COLO668 (cell line): ENCODE measurements around the gene MMP24.
"Not testable (repeated sequence)": the region's sequence is repeated elsewhere in the genome, so short reads cannot be mapped to it uniquely, and the experiment has no call there.

Experiments
- DNase-seq: peaks from one replicate; lab custom pipeline; 2025; ENCODE audit not compliant: unreplicated experiment; lab: John Stamatoyannopoulos, UW

The MMP24 gene

DNA sequence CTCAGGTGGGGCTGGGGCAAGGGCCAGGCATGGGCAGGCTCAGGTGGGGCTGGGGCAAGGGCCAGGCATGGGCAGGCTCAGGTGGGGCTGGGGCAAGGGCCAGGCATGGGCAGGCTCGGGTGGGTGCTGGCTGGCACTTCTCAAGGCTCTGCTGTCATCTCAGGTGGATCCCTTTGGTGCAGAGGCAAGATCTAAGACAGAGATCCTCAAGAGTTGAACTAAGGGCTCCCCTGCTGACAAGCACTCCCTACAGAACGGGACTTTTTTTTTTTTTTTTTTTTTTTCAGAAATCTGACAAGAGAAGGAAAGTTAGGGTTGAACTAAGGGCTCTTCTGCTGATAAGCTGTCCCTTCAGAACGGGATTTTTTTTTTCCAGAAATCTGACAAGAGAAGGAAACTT lies 26.5 kb downstream of the MMP24 start:
- no peak for DNase-seq

DNA sequence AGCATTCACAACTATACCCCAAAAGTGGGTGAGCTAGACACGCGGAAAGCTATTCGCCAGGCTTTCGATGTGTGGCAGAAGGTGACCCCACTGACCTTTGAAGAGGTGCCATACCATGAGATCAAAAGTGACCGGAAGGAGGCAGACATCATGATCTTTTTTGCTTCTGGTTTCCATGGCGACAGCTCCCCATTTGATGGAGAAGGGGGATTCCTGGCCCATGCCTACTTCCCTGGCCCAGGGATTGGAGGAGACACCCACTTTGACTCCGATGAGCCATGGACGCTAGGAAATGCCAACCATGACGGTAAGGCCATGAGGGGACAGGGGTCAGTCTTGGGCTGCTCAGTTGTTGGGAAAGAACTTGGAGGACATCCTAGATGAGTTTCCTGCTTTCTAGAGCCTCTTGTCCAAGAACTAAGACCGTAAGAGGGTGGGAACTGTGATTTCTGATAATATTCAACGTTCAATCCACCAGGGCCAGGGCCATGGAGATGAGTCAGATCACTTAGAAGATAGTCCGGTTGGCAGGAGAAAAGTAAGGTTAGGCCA lies 28.0 kb downstream of the MMP24 start:
- no peak for DNase-seq

DNA sequence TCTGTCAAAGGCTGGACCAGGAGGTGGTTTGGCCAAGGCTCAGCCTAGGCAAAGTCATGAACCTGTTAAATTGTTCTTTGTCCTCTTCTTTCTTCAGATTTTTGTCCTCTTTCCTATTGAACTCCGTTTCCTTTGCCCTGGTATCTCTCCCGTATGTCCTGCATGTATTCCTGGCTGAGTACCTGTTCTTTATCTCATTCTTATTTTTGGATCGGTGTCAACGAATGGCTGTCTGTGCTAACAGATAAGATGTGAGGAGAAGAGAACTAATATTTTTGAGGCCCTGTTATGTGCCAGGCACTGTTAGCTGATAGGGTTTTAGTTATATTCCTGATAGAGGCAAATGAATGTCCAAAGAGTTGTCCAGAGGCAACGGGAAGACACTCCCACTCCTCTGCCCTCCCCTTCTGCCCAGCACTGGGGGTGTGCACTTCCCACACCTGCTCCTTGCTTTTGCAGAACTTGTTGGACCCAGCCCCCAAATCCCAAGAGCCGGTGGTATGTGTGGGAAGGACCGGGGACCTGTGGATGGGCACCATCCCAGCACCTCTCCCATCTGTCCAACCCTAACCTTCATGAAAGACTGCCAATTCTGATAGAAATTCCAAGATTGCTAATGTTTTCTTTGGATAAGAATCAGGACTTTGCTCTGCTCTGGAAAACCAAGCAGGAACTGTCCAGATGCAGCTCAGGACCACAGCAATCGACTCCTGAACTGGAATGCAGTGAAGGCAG lies 30.9 kb downstream of the MMP24 start:
- no peak for DNase-seq

DNA sequence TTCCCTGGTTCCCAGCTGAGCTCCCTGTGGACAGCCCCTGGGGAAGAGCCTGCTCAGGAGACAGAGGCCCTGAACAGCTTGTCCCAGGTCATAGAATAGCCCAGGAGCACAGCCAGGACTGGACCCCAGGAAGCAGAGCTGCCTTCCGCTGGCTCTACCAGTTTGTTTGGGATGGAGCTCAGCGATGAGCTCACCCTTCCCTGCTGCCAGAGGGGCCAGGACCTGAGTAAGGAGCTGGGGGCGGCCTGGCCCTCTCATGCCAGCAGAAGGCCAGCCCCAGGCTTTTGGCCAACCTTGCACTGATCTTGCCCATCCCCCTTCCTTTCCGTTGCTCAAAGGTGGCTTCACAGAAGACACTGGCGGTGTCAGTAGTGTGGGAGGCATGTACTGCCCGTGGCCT lies 33.9 kb downstream of the MMP24 start:
- no peak for DNase-seq

DNA sequence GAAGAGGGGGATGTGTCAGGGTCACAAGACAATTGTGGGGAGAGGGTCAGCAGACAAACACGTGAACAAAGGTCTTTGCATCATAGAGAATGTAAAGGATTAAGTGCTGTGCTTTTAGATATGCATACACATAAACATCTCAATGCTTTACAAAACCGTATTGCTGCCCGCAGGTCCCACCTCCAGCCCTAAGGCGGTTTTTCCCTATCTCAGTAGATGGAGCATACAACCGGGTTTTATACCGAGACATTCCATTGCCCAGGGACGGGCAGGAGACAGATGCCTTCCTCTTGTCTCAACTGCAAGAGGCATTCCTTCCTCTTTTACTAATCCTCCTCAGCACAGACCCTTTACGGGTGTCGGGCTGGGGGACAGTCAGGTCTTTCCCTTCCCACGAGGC lies 35.8 kb downstream of the MMP24 start:
- DNase-seq: not testable (repeated sequence)

DNA sequence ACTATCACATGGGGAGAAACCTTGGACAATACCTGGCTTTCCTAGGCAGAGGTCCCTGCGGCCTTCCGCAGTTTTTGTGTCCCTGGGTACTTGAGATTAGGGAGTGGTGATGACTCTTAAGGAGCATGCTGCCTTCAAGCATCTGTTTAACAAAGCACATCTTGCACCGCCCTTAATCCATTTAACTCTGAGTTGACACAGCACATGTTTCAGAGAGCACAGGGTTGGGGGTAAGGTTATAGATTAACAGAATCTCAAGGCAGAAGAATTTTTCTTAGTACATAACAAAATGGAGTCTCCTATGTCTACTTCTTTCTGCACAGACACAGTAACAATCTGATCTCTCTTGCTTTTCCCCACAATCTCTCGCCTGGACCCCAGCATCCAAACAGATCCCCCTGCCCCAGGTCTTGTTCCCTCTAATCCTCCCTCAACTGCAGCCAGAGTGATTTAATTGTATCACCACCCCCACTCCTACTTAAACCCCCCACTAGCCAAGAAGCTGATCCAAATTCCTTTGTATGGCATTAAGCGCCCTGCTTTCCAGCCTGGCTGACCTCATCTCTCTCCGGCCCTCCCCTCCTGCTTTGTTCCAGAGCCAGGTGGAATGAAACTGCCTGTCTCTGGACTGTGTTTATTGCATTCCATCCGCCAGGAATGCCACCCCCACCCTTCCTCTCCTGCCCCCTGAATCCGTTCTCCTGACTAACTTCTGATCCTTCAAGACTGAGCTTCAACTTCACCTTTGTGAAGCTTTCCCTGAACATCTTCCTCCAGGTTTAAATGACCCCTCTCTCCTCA lies 36.4 kb downstream of the MMP24 start:
- not testable (repeated sequence) for DNase-seq

DNA sequence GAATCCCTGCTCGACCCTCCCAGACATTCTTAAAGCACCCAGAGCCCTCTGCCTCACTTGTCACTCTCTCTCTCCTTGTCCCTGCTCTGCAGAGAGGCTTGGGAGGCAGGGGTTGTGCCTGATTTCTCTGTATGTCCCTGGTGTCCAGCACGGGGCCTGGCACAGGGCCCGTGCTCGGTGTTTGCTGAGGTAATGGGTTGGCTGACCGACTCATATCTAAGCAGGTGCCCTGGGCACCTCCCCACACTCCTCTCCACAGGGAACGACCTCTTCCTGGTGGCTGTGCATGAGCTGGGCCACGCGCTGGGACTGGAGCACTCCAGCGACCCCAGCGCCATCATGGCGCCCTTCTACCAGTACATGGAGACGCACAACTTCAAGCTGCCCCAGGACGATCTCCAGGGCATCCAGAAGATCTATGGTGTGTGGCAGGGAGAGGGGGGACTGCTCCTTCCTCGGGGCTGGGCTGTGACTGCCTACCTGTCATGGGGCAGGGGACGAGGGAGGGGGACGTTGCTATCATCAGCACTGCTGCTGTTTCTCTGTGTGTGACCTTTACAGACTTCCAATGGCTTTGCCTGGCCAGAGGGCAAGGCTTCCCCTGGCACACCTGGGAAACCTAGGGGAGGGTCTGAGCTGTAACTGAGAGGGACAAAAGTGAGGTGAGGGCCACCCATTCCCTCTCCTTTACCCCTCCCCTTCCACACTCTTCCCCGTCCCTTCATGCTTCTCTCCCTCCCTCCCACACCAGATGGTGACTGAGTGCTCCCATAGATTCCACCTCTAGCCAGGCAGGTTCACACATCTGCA lies 37.2 kb downstream of the MMP24 start:
- DNase-seq: no peak

DNA sequence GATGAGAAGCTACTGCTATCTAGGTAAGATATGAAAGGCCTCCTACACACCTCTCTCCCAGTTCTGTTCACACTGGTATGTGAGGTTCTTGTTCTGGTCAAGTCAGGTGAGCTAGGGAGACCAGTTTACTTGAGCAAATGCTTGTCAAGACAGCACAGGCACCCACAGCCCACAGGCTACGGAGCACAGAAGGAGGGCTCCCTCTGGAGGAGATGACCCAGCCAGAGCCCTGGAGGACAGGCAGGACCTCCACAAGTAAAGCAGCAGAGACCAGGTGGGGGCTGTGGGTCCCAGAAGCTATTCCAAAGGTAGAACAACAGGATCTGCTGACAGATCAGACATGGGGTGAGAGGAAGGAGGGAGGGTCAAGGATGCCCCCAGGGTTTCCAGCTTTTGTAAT lies 38.3 kb downstream of the MMP24 start:
- DNase-seq: no peak

DNA sequence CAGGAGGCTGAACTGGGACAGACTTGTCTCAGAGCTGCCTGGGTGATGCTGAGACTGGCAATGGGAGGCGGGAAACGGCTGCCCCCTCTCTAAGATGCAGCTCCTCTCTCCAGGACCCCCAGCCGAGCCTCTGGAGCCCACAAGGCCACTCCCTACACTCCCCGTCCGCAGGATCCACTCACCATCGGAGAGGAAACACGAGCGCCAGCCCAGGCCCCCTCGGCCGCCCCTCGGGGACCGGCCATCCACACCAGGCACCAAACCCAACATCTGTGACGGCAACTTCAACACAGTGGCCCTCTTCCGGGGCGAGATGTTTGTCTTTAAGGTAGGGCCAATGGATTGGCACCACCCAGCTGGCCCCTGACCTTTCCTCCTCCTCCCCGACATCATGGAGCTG lies 40.6 kb downstream of the MMP24 start:
- DNase-seq: no peak

DNA sequence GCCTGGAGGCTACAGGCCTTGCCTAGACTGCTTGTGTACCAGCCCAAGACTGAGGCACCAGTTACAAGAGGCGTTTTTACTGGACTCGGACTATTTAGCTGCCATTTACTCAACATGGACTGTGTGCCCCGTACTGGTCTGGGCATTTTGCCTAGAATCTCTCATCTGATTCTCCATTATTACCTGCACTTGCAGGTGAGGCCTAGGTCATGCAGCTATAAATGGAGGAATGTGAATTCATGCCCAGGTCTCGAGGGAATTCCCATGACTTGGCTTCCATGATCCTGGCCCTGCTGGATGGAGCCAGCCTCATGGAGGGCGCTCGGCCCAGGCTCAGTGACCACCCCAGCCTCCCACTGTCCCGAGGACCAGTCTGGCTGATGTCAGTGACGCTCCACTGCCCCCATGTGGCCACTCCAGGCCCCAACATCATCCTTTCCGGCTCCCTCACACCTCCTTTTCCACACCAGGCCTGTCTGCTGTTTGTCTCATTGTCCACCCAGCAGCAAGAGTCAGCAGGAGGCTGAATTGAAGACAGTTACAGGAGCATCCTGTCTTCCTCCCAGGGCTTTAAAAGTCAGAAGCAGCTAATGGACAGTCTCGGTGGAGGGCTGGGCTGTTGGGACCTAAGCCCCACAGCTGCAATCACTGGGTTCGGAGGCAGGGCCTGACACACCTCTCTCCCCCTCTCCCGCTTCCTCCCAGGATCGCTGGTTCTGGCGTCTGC lies 42.7 kb downstream of the MMP24 start:
- peak; percentile 56 for DNase-seq

DNA sequence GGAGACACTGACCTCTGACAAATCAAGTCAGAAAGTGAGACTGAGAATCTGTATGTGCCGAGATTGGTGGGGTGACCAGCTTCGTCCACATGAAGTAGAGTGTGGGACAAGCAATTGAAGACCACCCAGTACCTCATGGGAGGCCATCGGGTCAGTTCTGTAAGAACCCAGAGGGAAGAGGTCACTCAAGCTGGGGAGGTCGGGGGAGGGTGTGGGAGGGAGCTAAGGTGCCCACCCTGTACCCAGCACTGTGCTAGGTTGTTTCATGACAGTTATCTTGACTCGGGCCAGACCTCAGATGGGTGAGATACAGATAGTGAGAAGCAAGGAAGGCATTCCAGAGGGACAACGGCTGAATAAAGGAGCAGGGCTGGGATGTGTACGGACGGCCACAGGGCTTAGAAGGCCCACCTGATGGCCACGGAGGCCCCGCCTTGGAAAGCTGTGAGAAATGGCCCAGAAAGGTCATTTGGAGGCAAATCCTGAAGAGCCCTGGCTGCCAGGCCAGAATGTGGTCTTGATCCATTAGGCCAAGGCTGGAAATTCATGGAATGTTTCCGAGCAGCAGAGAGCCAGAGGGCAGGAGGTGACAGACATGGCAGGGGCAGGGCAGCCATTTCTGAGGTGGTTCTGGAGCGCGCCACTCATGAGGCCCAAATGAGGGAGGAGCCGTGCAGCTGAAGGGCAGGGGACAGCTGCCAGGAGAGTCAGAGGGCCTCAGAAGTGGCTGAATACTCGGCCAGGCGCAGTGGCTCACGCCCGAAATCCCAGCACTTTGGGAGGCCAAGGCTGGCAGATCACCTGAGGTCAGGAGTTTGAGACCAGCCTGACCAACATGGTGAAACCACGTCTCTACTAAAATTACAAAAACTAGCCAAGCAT lies 43.8 kb downstream of the MMP24 start:
- no peak for DNase-seq

DNA sequence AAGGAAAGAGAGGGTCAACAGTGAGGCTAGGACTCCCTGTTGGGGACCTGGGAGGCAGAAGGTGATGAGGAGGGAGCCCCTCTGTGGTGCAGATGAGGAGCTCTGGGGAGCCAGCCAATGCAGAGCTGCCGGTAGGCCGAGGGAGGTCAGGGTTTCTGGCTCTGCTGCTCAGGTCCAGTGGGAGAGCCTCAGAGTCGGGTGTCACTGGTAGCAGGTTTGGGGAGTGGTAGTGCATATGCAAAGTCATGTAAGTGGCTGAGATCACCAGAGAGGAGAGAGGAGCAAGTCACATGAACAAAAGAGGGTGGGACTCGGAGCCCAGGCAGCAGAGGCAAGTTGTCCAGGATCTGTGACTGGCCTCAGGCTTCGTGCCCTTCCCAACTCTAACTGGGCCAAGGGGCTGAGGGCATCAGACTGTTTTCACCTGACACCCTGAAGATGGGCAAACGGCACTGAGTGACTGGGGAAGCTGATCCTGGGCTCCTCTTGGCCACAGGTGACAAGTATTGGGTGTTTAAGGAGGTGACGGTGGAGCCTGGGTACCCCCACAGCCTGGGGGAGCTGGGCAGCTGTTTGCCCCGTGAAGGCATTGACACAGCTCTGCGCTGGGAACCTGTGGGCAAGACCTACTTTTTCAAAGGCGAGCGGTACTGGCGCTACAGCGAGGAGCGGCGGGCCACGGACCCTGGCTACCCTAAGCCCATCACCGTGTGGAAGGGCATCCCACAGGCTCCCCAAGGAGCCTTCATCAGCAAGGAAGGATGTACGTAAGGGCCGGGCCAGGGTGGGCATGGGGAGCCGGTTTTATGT lies 44.8 kb downstream of the MMP24 start:
- no peak for DNase-seq

DNA sequence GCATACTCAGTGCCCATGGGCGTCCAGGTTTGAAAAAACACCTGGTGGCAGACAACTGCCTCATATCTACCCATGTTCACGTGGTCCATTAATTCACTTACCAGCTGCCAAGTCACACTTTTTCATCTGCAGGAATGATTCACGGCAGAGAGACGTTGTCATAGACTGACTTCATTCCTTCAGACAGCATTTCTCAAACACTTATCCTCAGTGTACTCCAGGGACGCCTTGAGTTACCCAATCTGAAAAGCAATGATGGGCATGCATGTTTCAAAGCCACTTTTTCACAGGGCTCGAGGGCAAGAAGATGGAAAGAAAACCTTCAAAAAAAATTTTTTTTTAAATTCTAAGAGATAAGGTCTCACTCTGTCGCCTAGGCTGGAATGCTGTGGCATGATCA lies 45.4 kb downstream of the MMP24 start:
- no peak for DNase-seq

DNA sequence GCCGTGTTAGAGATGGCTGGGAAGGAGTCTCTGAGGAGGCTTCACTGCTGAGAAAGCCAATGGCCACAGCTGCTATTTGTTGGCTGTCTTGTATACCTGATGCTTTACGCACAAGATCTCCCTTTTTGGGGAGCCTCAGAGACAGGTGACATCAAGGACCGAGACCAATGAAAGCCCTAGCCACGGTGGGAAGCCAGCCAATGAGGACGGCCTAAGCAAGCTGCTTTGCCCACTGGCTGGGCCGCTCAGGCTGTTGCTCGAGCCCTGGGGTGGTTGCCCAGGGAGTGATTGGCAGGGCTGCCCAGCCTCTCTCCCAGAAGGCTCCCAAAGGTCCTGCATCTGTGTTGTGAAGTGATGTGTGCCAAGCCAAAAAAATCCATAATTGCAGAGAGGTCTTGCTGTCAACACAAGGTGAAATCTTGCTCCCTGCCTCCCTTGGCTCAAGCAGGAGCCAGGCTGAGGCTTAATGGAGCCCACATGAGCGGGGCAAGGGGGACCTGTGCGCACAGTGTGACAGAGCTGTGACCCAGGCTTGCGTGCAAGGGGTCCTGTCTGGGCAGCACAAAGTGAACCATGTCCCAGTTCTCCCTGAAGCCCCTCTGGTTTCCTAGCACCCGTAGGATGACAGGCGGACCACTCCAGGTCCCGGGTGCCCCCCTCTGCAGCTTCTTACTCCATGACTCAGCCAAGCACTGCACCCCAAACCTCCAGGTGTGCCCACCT lies 47.1 kb downstream of the MMP24 start:
- no peak for DNase-seq

DNA sequence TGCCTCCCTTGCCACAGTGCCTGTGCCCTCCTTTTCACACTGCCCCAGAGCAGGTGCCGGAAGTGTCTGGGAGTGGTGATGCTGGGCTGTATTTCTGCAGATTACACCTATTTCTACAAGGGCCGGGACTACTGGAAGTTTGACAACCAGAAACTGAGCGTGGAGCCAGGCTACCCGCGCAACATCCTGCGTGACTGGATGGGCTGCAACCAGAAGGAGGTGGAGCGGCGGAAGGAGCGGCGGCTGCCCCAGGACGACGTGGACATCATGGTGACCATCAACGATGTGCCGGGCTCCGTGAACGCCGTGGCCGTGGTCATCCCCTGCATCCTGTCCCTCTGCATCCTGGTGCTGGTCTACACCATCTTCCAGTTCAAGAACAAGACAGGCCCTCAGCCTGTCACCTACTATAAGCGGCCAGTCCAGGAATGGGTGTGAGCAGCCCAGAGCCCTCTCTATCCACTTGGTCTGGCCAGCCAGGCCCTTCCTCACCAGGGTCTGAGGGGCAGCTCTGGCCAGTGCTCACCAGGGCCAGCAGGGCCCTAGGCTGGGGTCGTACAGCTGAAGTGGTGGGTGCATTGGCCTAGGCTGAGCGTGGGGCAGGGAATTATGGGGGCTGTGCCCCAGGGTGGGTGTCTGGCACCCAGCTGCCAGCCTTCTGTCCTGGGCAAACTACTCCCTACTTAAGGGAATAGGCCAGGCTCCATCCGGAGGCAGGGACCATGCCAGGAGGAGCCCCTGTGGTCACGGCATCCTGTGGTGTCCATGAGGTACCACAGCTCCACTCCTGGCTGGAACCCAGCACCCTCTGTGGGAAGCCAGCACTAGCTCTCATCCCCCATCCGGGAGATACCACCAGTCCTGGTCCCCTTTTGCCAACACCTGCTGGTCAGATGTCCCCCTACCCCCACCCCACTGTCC lies 47.9 kb downstream of the MMP24 start:
- DNase-seq: no peak

DNA sequence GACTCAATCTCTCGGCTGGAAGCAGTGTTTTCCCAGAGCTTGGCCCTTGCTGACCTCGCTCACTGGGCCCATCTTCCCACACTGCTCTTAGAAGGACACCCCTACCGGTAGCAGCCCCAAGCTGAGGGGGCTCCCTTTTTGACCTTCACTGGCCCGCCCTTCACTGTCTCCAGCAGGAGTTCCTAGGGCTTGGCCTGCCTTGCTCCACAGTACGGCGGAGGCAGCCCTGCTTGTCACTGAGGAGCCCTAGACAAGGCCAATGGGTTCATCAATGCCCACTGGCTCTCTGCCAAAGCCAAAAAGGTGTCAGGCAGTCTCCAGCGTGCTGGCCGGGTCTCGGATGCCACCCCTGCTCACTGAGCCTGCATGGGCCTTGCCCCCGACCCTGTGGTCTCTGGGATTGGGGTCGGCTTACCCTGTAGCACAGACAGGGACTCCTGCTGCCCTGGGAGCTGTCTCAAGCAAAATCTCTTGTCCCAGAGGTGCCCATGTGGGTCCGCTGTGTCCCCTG lies 49.3 kb downstream of the MMP24 start:
- DNase-seq: no peak

DNA sequence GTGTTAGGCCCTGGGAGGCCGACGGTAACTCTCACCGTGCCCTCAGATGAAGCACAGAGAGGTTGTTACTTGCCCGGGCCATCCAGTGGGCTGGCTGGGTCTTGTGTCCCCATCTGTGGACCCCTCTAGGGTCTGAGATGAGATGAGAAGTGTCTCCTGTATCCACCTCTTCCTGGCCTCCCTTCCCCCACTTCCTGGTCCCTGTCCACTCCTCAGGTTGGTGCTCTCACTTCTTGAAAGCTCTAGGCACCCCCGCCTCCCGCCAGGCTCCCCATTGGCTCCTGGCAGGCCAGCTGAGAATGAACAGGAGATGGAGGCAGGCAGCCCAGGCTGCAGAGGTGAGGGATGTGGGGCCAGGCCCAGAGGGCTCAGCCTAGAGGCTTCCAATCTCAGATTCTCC lies 49.9 kb downstream of the MMP24 start:
- no peak for DNase-seq
